ENCODE data around the gene SPRED1.

DNA sequence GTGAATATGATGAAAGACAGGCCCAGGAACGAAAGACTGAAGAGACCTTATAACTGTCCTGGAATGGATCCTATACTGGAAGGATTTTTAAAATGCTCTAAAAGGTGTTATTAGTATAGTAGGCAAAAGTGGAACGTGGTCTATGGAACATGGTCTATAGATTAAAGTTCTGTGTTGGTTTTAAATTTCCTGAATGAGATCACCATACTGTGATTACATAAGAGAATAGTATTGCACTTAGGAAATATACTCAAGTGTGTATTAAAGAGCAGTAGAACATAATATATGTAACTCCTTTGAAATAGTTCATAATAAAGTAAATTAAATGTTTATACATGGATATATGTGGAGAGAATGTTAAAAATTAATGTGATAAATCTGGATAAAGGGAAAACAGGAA, 68.2 kb downstream of the SPRED1 start:
- TF ChIP-seq, protein P1, sequence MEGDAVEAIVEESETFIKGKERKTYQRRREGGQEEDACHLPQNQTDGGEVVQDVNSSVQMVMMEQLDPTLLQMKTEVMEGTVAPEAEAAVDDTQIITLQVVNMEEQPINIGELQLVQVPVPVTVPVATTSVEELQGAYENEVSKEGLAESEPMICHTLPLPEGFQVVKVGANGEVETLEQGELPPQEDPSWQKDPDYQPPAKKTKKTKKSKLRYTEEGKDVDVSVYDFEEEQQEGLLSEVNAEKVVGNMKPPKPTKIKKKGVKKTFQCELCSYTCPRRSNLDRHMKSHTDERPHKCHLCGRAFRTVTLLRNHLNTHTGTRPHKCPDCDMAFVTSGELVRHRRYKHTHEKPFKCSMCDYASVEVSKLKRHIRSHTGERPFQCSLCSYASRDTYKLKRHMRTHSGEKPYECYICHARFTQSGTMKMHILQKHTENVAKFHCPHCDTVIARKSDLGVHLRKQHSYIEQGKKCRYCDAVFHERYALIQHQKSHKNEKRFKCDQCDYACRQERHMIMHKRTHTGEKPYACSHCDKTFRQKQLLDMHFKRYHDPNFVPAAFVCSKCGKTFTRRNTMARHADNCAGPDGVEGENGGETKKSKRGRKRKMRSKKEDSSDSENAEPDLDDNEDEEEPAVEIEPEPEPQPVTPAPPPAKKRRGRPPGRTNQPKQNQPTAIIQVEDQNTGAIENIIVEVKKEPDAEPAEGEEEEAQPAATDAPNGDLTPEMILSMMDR (IDR thresholded peaks at IDR 0.05), result no peak
- TF ChIP-seq POLR2A (IDR thresholded peaks at IDR 0.05), result no peak
